Naive thymus-derived CD4-positive, alpha-beta T cell (primary cell): ENCODE measurements around the gene MEI4. TPM values are rescaled to one million over a fixed set of nuclear protein-coding genes. Genes with fewer than 3 reads are reported as not detected.
"Not testable (repeated sequence)": the region's sequence is repeated elsewhere in the genome, so short reads cannot be mapped to it uniquely, and the experiment has no call there.

Experiments used
- ATAC-seq: fragments of 150-1000 bp; cut with Tn5 transposase; 2 replicates; pipeline ENCODE4 v1.10.0; 2021; ENCODE audit warnings: mild to moderate bottlenecking, moderate library complexity
- CTCF ChIA-PET: fragments of 350-600 bp; sonication (Branson Sonifier 250); formaldehyde crosslinking; loops from one replicate; lab custom pipeline; 2021; ENCODE audit warnings: antibody characterized with exemption; lab: Charles Lee
- POLR2A ChIA-PET: fragments of 350-600 bp; sonication (Branson Sonifier 250); formaldehyde crosslinking; loops from one replicate; lab custom pipeline; 2021; ENCODE audit warnings: antibody characterized with exemption, inconsistent platforms; lab: Charles Lee
- DNase-seq, 9 donors: peaks; one replicate each; pipeline versions ENCODE4 v3.0.0 to v3.0.0-alpha.2; 2020 to 2022; ENCODE audit warnings: mixed read lengths in 1 of 9
- H3K27ac ChIP-seq: one replicate; pipeline ENCODE4 v1.7.0; 2013; ENCODE audit warnings: mild to moderate bottlenecking, low read depth, low read length, moderate library complexity
- H3K27me3 ChIP-seq, 2 donors: one replicate each; pipeline ENCODE4 v1.7.0; 2013; ENCODE audit warnings: low read length in 2 of 2, mild to moderate bottlenecking in 2 of 2, moderate library complexity in 2 of 2; ENCODE audit not compliant: control insufficient read depth in 2 of 2, insufficient read depth in 2 of 2
- H3K36me3 ChIP-seq, 3 experiments: 1 replicate in 2 of 3; 2 replicates in 1 of 3; pipeline ENCODE4 v1.7.0; 2013; ENCODE audit warnings: low read length in 3 of 3, mild to moderate bottlenecking in 3 of 3, moderate library complexity in 1 of 3; ENCODE audit not compliant: insufficient read depth in 3 of 3, control insufficient read depth in 2 of 3
- H3K4me1 ChIP-seq, 2 donors: one replicate each; pipeline ENCODE4 v1.7.0; 2013; ENCODE audit warnings: low read length in 2 of 2, mild to moderate bottlenecking in 2 of 2, moderate library complexity in 1 of 2; ENCODE audit not compliant: control insufficient read depth in 2 of 2, insufficient read depth in 2 of 2
- H3K4me3 ChIP-seq: 2 replicates; pipeline ENCODE4 v1.7.0; 2013; ENCODE audit warnings: mild to moderate bottlenecking, low read length
- H3K9me3 ChIP-seq, 3 experiments: 1 replicate in 2 of 3; 2 replicates in 1 of 3; pipeline ENCODE4 v1.7.0; 2013; ENCODE audit warnings: low read length in 3 of 3; ENCODE audit not compliant: control insufficient read depth in 2 of 3
- H3K27ac Mint-ChIP-seq, 9 donors: one replicate each; pipeline ENCODE4 v1.8.0; 2020 to 2022; ENCODE audit warnings: mixed read lengths in 9 of 9, mild to moderate bottlenecking in 8 of 9, moderate library complexity in 5 of 9, inconsistent platforms in 2 of 9
- H3K27me3 Mint-ChIP-seq, 5 donors: one replicate each; pipeline ENCODE4 v1.8.0; 2021 to 2022; ENCODE audit warnings: mixed read lengths in 5 of 5, mild to moderate bottlenecking in 1 of 5
- H3K36me3 Mint-ChIP-seq, 5 donors: one replicate each; pipeline ENCODE4 v1.8.0; 2020 to 2022; ENCODE audit warnings: mixed read lengths in 5 of 5, mild to moderate bottlenecking in 3 of 5, inconsistent platforms in 1 of 5
- H3K4me1 Mint-ChIP-seq, 7 donors: one replicate each; pipeline ENCODE4 v1.8.0; 2020 to 2022; ENCODE audit warnings: mixed read lengths in 7 of 7, mild to moderate bottlenecking in 3 of 7, inconsistent platforms in 1 of 7
- H3K4me3 Mint-ChIP-seq, 10 donors: one replicate each; pipeline ENCODE4 v1.8.0; 2020 to 2022; ENCODE audit warnings: mild to moderate bottlenecking in 10 of 10, mixed read lengths in 10 of 10, moderate library complexity in 6 of 10, inconsistent platforms in 2 of 10
- H3K9me3 Mint-ChIP-seq, 11 donors: one replicate each; pipeline ENCODE4 v1.8.0; 2020 to 2022; ENCODE audit warnings: mixed read lengths in 11 of 11, mild to moderate bottlenecking in 4 of 11, inconsistent platforms in 1 of 11, moderate library complexity in 1 of 11
- intact Hi-C, 2 donors: fragments of 100-400 bp; cut with micrococcal nuclease; formaldehyde crosslinking; loops; one replicate each; pipeline ENCODE4 v1.15.1; 2023
- polyA plus RNA-seq, 2 donors: library from polyadenylated mRNA; unstranded; fragments of 300-500 nt; fragmentation: Illumina TruSeq; gene quantifications; one replicate each; pipeline ENCODE4 v1.2.3, GENCODE V29; 2021
- total RNA-seq, 6 experiments: library from RNA in 5 of 6; stranded (reverse) in 5 of 6; gene quantifications; 1 replicate in 5 of 6; 2 replicates in 1 of 6; pipeline ENCODE4 v1.2.3 and lab custom pipeline; 2021 to 2026

MEI4 gene
- total and polyA plus RNA-seq, 7 experiments from 2014 or later, result 0.05 to 0.08 TPM; not detected in 5

DNA sequence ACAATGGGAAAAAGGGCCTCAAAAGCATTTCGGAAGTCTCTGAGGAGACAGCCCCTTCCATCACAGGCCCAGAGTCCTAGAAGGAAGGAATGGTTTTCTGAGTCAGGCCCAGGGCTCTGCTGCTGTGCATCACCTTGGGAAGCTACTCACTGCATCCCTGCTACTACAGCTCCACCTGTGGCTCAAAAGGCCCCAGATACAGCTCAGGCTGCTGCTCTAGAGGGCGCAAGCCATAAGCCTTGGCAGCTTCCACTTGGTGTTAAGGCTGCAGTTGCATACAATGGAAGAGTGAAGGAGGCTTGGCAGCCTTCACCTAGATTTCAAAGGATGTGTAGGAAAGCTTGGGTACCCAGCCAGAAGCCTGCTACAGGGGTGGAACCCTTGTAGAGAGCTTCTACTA, 54.8 kb downstream of the MEI4 start:
- CTCF ChIA-PET, result no interaction called here
- Mint-ChIP-seq H3K27ac (no peak overlapping the region), H3K36me3 (peaks cover 0 to 7% (median 0%) of the 10 kb centered on the region in 5 donors), H3K4me3 (no peak overlapping the region), H3K4me1 (no peaks in the 10 kb centered on the region), H3K27me3 (no peaks in the 10 kb centered on the region), H3K9me3 (peaks cover 6 to 39% (median 18%) of the 10 kb centered on the region in 11 donors)
- intact Hi-C loops, result no loop called here
- no peak overlapping the region for H3K27ac ChIP-seq
- no peaks in the 10 kb centered on the region for H3K27me3 ChIP-seq
- no peaks in the 10 kb centered on the region for H3K4me1 ChIP-seq
- POLR2A ChIA-PET, result no interaction called here
- no peak for DNase-seq
- H3K36me3 ChIP-seq, result no peaks in the 10 kb centered on the region
- ATAC-seq, result no peak
- H3K4me3 ChIP-seq, result no peak overlapping the region
- peaks cover 0 to 11% (median 0%) of the 10 kb centered on the region in 3 experiments for H3K9me3 ChIP-seq

DNA sequence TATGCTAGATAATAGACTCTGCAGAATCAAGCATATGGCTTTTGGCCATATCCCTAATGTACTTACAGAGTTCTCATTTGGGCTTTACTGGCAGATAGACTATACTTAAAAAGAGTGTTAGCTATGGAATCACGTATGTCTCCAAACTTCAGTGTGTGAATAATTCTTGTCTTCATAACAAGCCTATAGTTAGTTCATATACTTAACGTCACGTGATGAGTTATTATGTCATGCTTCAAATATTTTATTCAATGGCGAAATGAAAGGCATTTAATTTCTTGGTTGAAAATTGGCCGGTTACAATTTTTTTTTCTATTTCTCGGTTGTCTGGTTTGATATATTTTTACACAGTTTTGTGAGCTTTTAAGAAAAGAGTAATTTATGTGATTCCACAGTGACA, 62.7 kb downstream of the MEI4 start:
- no peaks in the 10 kb centered on the region for H3K4me1 ChIP-seq
- no peak overlapping the region for H3K27ac Mint-ChIP-seq
- no peaks in the 10 kb centered on the region for H3K9me3 ChIP-seq
- no peaks in the 10 kb centered on the region for H3K4me1 Mint-ChIP-seq
- no peak overlapping the region for H3K4me3 Mint-ChIP-seq
- H3K9me3 Mint-ChIP-seq, result peaks cover 0 to 16% (median 2%) of the 10 kb centered on the region in 11 donors
- no peaks in the 10 kb centered on the region for H3K27me3 ChIP-seq
- POLR2A ChIA-PET, result no interaction called here
- CTCF ChIA-PET, result no interaction called here
- H3K27me3 Mint-ChIP-seq, result no peaks in the 10 kb centered on the region
- H3K36me3 Mint-ChIP-seq, result no peaks in the 10 kb centered on the region
- intact Hi-C loops, result no loop called here
- H3K27ac ChIP-seq, result no peak overlapping the region
- no peak overlapping the region for H3K4me3 ChIP-seq
- ATAC-seq (no peak), DNase-seq (no peak)
- no peaks in the 10 kb centered on the region for H3K36me3 ChIP-seq

- H3K4me3 Mint-ChIP-seq, result no peak overlapping the region
- ChIA-PET POLR2A (no interaction called here), CTCF (no interaction called here)
- Histone ChIP-seq H3K36me3 (no peaks in the 10 kb centered on the region), H3K27ac (no peak overlapping the region), H3K27me3 (no peaks in the 10 kb centered on the region), H3K4me1 (no peaks in the 10 kb centered on the region), H3K9me3 (no peaks in the 10 kb centered on the region), H3K4me3 (no peak overlapping the region)
- DNase-seq (no peak), ATAC-seq (no peak)
- H3K4me1 Mint-ChIP-seq, result no peaks in the 10 kb centered on the region
- H3K27ac Mint-ChIP-seq, result no peak overlapping the region
- H3K9me3 Mint-ChIP-seq, result peaks cover 0 to 16% (median 2%) of the 10 kb centered on the region in 11 donors
- H3K36me3 Mint-ChIP-seq, result no peaks in the 10 kb centered on the region
- intact Hi-C loops, result no loop called here
- no peaks in the 10 kb centered on the region for H3K27me3 Mint-ChIP-seq
Measured at GRCh38 chr6:77716311-77716710, 63.5 kb downstream of the MEI4 start.

DNA sequence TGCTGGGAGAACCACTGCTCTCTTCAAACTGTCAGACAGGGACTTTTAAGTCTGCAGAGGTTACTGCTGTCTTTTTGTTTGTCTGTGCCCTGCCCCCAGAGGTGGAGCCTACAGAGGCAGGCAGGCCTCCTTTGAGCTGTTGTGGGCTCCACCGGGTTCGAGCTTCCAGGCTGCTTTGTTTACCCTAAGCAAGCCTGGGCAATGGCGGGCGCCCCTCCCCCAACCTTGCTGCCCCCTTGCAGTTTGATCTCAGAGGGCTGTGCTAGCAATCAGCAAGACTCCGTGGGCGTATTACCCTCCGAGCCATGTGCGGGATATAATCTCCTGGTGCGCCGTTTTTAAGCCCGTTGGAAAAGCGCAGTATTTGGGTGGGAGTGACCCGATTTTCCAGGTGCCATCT, 83.2 kb downstream of the MEI4 start:
- ATAC-seq, H3K4me3 Mint-ChIP-seq, H3K27me3 Mint-ChIP-seq, H3K4me3 ChIP-seq, POLR2A ChIA-PET, intact Hi-C loops, H3K27me3 ChIP-seq, CTCF ChIA-PET, DNase-seq, H3K4me1 Mint-ChIP-seq, H3K4me1 ChIP-seq, H3K27ac ChIP-seq, H3K27ac Mint-ChIP-seq, H3K36me3 ChIP-seq, H3K9me3 ChIP-seq, H3K36me3 Mint-ChIP-seq: not testable (repeated sequence)
- peaks cover 0 to 20% (median 9%) of the 10 kb centered on the region in 11 donors for H3K9me3 Mint-ChIP-seq

DNA sequence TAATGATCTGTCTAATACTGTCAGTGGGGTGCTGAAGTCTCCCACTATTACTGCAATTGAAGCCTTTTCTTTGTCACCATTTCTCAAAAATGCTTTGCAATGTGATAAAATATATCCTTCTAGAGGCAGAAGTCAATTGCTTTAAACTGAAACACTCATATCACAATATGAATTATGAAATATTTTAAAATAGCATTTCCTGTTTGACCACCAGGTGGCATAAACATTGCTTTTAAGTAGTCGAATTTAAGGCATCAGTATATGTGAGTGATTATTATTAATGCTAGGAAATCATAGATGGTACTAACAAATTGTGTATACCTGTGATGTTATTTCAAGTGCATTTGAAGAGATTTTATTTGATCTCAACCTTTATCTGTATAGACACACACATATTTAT, 87.5 kb downstream of the MEI4 start:
- CTCF ChIA-PET, result no interaction called here
- Mint-ChIP-seq H3K27ac (no peak overlapping the region), H3K4me1 (no peaks in the 10 kb centered on the region), H3K9me3 (peaks cover 0 to 12% (median 6%) of the 10 kb centered on the region in 11 donors), H3K4me3 (no peak overlapping the region), H3K36me3 (no peaks in the 10 kb centered on the region), H3K27me3 (no peaks in the 10 kb centered on the region)
- H3K27ac ChIP-seq, result no peak overlapping the region
- no peak overlapping the region for H3K4me3 ChIP-seq
- DNase-seq, result no peak
- ATAC-seq, result no peak
- H3K27me3 ChIP-seq, result peaks cover 0 to 4% of the 10 kb centered on the region in 2 donors
- H3K4me1 ChIP-seq, result no peaks in the 10 kb centered on the region
- POLR2A ChIA-PET, result no interaction called here
- H3K9me3 ChIP-seq, result no peaks in the 10 kb centered on the region
- intact Hi-C loops, result no loop called here
- H3K36me3 ChIP-seq, result no peaks in the 10 kb centered on the region

- H3K4me3 Mint-ChIP-seq, H3K27ac Mint-ChIP-seq, H3K27me3 ChIP-seq, H3K4me3 ChIP-seq, ATAC-seq, H3K36me3 ChIP-seq, H3K36me3 Mint-ChIP-seq, H3K4me1 ChIP-seq, DNase-seq, POLR2A ChIA-PET, H3K27me3 Mint-ChIP-seq, intact Hi-C loops, H3K4me1 Mint-ChIP-seq, CTCF ChIA-PET, H3K27ac ChIP-seq, H3K9me3 ChIP-seq: not testable (repeated sequence)
- peaks cover 2 to 17% (median 12%) of the 10 kb centered on the region in 11 donors for H3K9me3 Mint-ChIP-seq
Measured at GRCh38 chr6:77752156-77752555, 99.3 kb downstream of the MEI4 start.

DNA sequence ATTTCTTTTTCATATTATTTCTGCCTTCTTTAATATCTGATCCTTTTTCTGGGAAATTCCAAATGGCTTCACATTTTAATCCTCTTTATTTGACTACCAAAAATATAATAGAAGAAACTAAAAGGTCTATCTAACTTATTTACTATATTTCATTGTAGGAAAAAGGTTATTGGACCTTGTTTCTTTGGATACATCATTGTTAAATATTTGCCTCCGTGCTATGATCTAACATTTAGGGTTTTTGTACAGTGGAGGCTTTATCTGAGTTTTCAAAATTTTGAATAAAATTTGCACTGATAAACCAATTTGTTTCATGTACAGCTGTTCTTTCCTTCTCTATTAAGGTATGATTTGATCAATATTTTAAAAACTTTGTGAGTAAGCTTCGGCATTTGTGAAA, 109.5 kb downstream of the MEI4 start:
- no peaks in the 10 kb centered on the region for H3K4me1 ChIP-seq
- intact Hi-C loops, result no loop called here

More for the DNA sequence above, 109.5 kb downstream of the MEI4 start:
- Mint-ChIP-seq H3K4me3 (no peak overlapping the region), H3K36me3 (no peaks in the 10 kb centered on the region), H3K27me3 (no peaks in the 10 kb centered on the region), H3K27ac (no peak overlapping the region), H3K9me3 (peaks cover 0 to 13% (median 1%) of the 10 kb centered on the region in 11 donors), H3K4me1 (no peaks in the 10 kb centered on the region)
- Histone ChIP-seq H3K9me3 (no peaks in the 10 kb centered on the region), H3K27ac (no peak overlapping the region), H3K4me3 (no peak overlapping the region), H3K36me3 (no peaks in the 10 kb centered on the region), H3K27me3 (no peaks in the 10 kb centered on the region)
- ChIA-PET POLR2A (no interaction called here), CTCF (no interaction called here)
- DNase-seq (no peak), ATAC-seq (no peak)
